Gastrocnemius medialis (tissue), 4 donors: ENCODE results near the gene PXK. TPM values are rescaled to one million over a fixed set of nuclear protein-coding genes. Genes with fewer than 3 reads are reported as not detected.

Source experiments
- ATAC-seq, 2 donors: fragments of 150-250 bp; one replicate each; pipeline ENCODE4 v1.9.1; 2016
- DNase-seq, 2 donors: peaks; one replicate each; pipeline ENCODE4 v3.0.0-alpha.2; 2019
- H3K27ac ChIP-seq, 4 donors: fragments of 200-600 bp; sonication (generic); 1 replicate in 1 of 4; 2 replicates in 3 of 4; pipeline ENCODE4 v1.5.1; 2016 to 2018; ENCODE audit warnings: mild to moderate bottlenecking in 2 of 4, moderate library complexity in 1 of 4
- H3K27me3 ChIP-seq, 3 donors: fragments of 200-600 bp; sonication (generic) in 2 of 3; 1 replicate in 1 of 3; 2 replicates in 2 of 3; pipeline versions ENCODE4 v1.5.1 to v1.6.0; 2016 to 2019; ENCODE audit warnings: mild to moderate bottlenecking in 1 of 3, moderate library complexity in 1 of 3
- H3K36me3 ChIP-seq, 2 donors: fragments of 200-600 bp; sonication (generic) in 1 of 2; one replicate each; pipeline ENCODE4 v1.5.1; 2017 to 2018
- H3K4me1 ChIP-seq, 2 donors: fragments of 200-600 bp; sonication (generic) in 1 of 2; one replicate each; pipeline ENCODE4 v1.5.1; 2016 to 2017; ENCODE audit warnings: mild to moderate bottlenecking in 2 of 2
- H3K4me3 ChIP-seq, 4 donors: fragments of 200-600 bp; sonication (generic) in 3 of 4; 1 replicate in 1 of 4; 2 replicates in 3 of 4; pipeline ENCODE4 v1.5.1; 2016 to 2019; ENCODE audit warnings: mild to moderate bottlenecking in 2 of 4
- H3K9me3 ChIP-seq, 3 donors: fragments of 200-600 bp; sonication (generic) in 2 of 3; 1 replicate in 1 of 3; 2 replicates in 2 of 3; pipeline ENCODE4 v1.5.1; 2016 to 2019
- POLR2A ChIP-seq, 2 donors: fragments of 450-650 bp; IDR thresholded peaks; one replicate each; pipeline ENCODE4 v1.6.1; 2017; ENCODE audit warnings: antibody characterized with exemption in 2 of 2, mild to moderate bottlenecking in 2 of 2, moderate library complexity in 2 of 2
- in situ Hi-C, 4 donors: fragments of 200-750 bp; cut with MboI; loops; one replicate each; pipeline versions ENCODE4 v1.15.0 to v1.8.0; 2017; ENCODE audit warnings: low sequenced_read_pairs in 4 of 4
- intact Hi-C: fragments of 100-400 bp; cut with DNase I; formaldehyde crosslinking; loops from one replicate; pipeline ENCODE4 v1.15.1; 2023; ENCODE audit warnings: low total_unique reads
- total RNA-seq, 4 donors: library from RNA; depleted of rRNA; stranded (reverse); fragments of >200 nt; gene quantifications; one replicate each; pipeline versions ENCODE4 v1.1.0 to v1.2.3, GENCODE V29; 2016
- TF ChIP-seq, protein P1 (sequence below), 5 experiments: fragments of 450-650 bp in 3 of 5; fragments of 200-600 bp in 2 of 5; sonication (generic) in 2 of 5; IDR thresholded peaks in 4 of 5; conservative IDR thresholded peaks in 1 of 5; 1 replicate in 4 of 5; 2 replicates in 1 of 5; pipeline ENCODE4 v1.5.1; 2016 to 2019; ENCODE audit warnings: antibody characterized with exemption in 5 of 5, mild to moderate bottlenecking in 3 of 5, moderate library complexity in 3 of 5

The PXK gene
- total RNA-seq, 4 donors from 2014 or later = 21.6 to 33.6 (median 24.4) TPM

DNA sequence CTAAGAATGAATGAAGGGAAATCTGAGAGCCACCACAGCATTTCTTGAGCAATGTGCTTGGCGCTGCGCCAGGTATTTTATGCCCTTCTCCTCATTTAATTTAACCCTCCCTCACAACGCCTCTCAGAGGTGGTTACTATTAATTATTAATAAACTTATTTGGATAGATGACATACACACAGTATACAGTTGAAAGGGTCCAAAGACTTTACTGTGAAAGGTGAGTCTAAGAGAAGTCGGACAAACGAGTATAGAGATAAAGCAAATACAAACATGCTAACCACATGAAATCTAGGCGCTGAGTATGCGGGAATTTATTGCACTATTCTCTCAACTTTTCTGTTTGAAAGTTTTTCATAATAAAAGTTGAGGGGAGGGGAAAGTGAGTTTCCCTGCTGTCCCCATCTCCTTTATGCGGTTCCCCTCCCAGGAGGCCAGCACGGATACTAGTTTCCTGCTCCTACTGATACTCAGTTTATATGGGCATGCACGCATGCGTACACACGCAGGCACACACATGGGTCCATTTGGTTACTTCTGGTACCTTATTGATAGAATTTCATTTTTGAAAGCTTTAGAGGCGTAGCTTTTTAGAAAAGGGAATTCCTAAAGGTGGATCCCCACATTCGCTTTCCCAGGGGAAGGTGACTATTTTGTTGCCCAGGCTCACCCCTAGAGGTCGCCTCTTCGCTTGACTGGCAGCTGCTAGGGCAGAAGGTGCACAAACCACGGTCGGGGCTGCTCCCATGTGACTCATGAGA is 130.7 kb downstream of the PXK start:
- Histone ChIP-seq H3K4me1 (peaks cover 17 to 18% of the 10 kb centered on the region in 2 donors), H3K36me3 (no peaks in the 10 kb centered on the region), H3K4me3 (peak overlapping the region; percentile 12 to 50 (median 42)), H3K9me3 (no peaks in the 10 kb centered on the region), H3K27ac (peak overlapping the region; percentile 22 to 61 (median 52)), H3K27me3 (no peaks in the 10 kb centered on the region)
- TF ChIP-seq, protein P1, sequence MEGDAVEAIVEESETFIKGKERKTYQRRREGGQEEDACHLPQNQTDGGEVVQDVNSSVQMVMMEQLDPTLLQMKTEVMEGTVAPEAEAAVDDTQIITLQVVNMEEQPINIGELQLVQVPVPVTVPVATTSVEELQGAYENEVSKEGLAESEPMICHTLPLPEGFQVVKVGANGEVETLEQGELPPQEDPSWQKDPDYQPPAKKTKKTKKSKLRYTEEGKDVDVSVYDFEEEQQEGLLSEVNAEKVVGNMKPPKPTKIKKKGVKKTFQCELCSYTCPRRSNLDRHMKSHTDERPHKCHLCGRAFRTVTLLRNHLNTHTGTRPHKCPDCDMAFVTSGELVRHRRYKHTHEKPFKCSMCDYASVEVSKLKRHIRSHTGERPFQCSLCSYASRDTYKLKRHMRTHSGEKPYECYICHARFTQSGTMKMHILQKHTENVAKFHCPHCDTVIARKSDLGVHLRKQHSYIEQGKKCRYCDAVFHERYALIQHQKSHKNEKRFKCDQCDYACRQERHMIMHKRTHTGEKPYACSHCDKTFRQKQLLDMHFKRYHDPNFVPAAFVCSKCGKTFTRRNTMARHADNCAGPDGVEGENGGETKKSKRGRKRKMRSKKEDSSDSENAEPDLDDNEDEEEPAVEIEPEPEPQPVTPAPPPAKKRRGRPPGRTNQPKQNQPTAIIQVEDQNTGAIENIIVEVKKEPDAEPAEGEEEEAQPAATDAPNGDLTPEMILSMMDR (IDR thresholded peaks at IDR 0.05 in 4 of 5, conservative IDR thresholded peaks at IDR 0.05 in 1 of 5) = peak; percentile 65 to 83 (median 74)
- TF ChIP-seq POLR2A (IDR thresholded peaks at IDR 0.05) = no peak
- ATAC-seq (peak; percentile 88 to 93), DNase-seq (peak; percentile 54 to 71)
- in situ Hi-C loops = loop anchor here in 2 of 4 donors (10.0 kb wide), 1 partner anchor 71 kb away; the partner anchor contains the start of gene ACOX2 (in 2 of the 2)
- intact Hi-C loops = loop anchor here (1.0 kb wide), 4 partner anchors 18 to 69 kb away; no protein-coding TSS in a partner anchor

DNA sequence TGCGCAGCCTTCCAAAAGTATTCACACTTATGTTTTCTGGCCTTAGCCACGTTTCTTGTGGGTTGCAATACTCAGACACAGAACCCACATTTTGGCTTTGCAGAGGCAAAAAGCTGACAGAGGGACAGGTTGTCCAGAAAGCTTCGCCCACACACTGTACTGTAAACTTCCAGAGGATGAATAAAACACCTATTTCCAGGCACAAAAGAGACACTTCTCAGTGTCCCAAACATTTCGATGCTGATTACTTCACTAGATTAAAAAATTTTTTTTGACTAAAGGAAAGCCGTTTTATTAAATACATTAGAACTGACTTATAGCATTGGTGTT is 131.2 kb downstream of the PXK start:
- peak overlapping the region in 3 of 4 donors; percentile 41 to 50 (median 43) for H3K4me3 ChIP-seq
- in situ Hi-C loops (loop anchor here in 2 of 4 donors (10.0 kb wide), 1 partner anchor 71 kb away; the partner anchor contains the start of gene ACOX2 (in 2 of the 2)), intact Hi-C loops (loop anchor here (1.0 kb wide), 4 partner anchors 19 to 68 kb away; no protein-coding TSS in a partner anchor)
- DNase-seq = no peak
- peaks cover 17 to 18% of the 10 kb centered on the region in 2 donors for H3K4me1 ChIP-seq
- peak in 1 of 2 donors; percentile 18 for ATAC-seq
- H3K36me3 ChIP-seq = no peaks in the 10 kb centered on the region
- TF ChIP-seq, protein P1 (IDR thresholded peaks at IDR 0.05 in 4 of 5, conservative IDR thresholded peaks at IDR 0.05 in 1 of 5) = no peak
- no peak for TF ChIP-seq POLR2A (IDR thresholded peaks at IDR 0.05)
- no peaks in the 10 kb centered on the region for H3K9me3 ChIP-seq
- no peaks in the 10 kb centered on the region for H3K27me3 ChIP-seq
- H3K27ac ChIP-seq = no peak overlapping the region

DNA sequence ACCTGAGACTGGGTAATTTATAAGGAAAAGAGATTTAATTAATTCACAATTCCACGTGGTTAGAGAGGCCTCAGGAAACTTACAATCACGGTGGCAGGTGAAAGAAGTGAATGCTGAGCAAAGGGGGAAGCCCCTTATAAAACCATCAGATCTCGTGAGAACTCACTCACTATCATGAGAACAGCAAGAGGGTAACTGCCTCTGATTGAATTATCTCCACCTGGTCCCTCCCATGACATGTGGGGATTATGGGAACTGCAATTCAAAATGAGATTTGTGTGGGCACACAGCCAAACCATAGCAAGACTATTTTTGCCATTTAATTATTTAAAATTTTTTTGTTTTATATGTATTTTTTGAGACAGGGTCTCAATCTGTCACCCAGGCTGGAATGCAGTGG is 132.2 kb downstream of the PXK start:
- ATAC-seq (no peak), DNase-seq (no peak)
- H3K4me3 ChIP-seq = no peak overlapping the region
- intact Hi-C loops = no loop called here
- in situ Hi-C loops = loop anchor here in 2 of 4 donors (10.0 kb wide), 1 partner anchor 70 kb away; the partner anchor contains the start of gene ACOX2 (in 2 of the 2)
- TF ChIP-seq, protein P1 (IDR thresholded peaks at IDR 0.05 in 4 of 5, conservative IDR thresholded peaks at IDR 0.05 in 1 of 5) = no peak
- no peak for TF ChIP-seq POLR2A (IDR thresholded peaks at IDR 0.05)
- H3K9me3 ChIP-seq = no peaks in the 10 kb centered on the region
- H3K27ac ChIP-seq = no peak overlapping the region
- peaks cover 17 to 18% of the 10 kb centered on the region in 2 donors for H3K4me1 ChIP-seq
- no peaks in the 10 kb centered on the region for H3K27me3 ChIP-seq
- no peaks in the 10 kb centered on the region for H3K36me3 ChIP-seq

DNA sequence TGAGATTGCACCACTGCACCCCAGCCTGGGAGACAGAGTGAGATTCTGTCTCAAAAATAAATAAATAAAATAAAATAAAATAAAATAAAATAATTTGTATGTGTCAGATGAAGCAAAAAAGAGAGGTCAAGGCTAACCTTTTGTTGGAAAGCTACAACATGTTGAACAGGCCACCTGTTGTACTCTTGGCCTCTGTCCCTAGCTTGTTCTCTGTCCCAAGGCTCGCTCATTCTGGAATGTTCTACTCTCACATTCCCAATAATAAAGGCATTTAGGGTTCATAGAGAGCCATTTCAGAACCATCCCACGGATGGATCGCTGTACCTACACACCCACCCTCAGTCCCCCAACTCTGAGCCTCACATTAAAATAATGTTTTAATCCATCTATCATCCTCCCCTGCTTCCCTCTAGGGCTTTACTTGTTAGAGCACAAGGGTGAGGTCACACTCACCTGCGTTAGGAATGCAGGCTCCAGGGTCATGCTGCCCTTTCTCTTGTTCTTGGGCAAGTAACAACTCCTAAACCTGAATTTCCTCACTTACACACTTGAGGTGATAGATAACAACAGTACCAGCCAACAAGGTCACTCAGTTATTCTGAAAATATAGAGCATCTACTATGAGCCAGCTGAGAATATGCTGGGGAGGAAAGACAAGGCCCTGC is 134.3 kb downstream of the PXK start:
- no peaks in the 10 kb centered on the region for H3K36me3 ChIP-seq
- no peaks in the 10 kb centered on the region for H3K9me3 ChIP-seq
- ATAC-seq = no peak
- DNase-seq = no peak
- intact Hi-C loops (no loop called here), in situ Hi-C loops (loop anchor here in 2 of 4 donors (10.0 kb wide), 1 partner anchor 68 kb away; the partner anchor contains the start of gene ACOX2 (in 2 of the 2))
- peak overlapping the region in 1 of 4 donors; percentile 47 for H3K27ac ChIP-seq
- TF ChIP-seq POLR2A (IDR thresholded peaks at IDR 0.05) = no peak
- TF ChIP-seq, protein P1 (IDR thresholded peaks at IDR 0.05 in 4 of 5, conservative IDR thresholded peaks at IDR 0.05 in 1 of 5) = no peak
- no peaks in the 10 kb centered on the region for H3K27me3 ChIP-seq
- H3K4me1 ChIP-seq = peaks cover 22 to 28% of the 10 kb centered on the region in 2 donors
- H3K4me3 ChIP-seq = no peak overlapping the region
